RWPE2 (cell line): ENCODE data around the gene CEP192.

ENCODE experiments used
- ATAC-seq: fragments of 200-7000 bp; cut with Tn5 transposase; 3 replicates; pipeline ENCODE4 v1.9.1; 2021; ENCODE audit warnings: low read depth
- DNase-seq: peaks from one replicate; pipeline ENCODE4 v3.0.0-alpha.2; 2020; ENCODE audit warnings: low spot score
- H3K27ac ChIP-seq: fragments of 450-650 bp; 2 replicates; pipeline ENCODE4 v1.5.1; 2017; ENCODE audit warnings: mild to moderate bottlenecking; ENCODE audit not compliant: poor library complexity, severe bottlenecking
- H3K27me3 ChIP-seq: fragments of 250-450 bp; sonication (Bioruptor Pico); 2 replicates; pipeline ENCODE4 v1.5.1; 2021; ENCODE audit warnings: mild to moderate bottlenecking, moderate library complexity; ENCODE audit not compliant: insufficient read depth, poor library complexity, severe bottlenecking
- H3K36me3 ChIP-seq: fragments of 250-450 bp; sonication (Bioruptor Pico); 2 replicates; pipeline ENCODE4 v1.5.1; 2020; ENCODE audit warnings: low read depth, mild to moderate bottlenecking, moderate library complexity
- H3K4me1 ChIP-seq: fragments of 250-450 bp; sonication (Bioruptor Pico); 2 replicates; pipeline ENCODE4 v1.5.1; 2021; ENCODE audit warnings: mild to moderate bottlenecking, moderate library complexity; ENCODE audit not compliant: insufficient read depth, poor library complexity, severe bottlenecking
- H3K4me3 ChIP-seq: fragments of 250-450 bp; sonication (Bioruptor Pico); 2 replicates; pipeline ENCODE4 v1.5.1; 2021; ENCODE audit warnings: mild to moderate bottlenecking, moderate library complexity; ENCODE audit not compliant: severe bottlenecking
- H3K9me3 ChIP-seq: fragments of 250-450 bp; sonication (Bioruptor Pico); 2 replicates; pipeline ENCODE4 v1.5.1; 2021; ENCODE audit warnings: mild to moderate bottlenecking, moderate library complexity; ENCODE audit not compliant: severe bottlenecking
- TF ChIP-seq, protein P1 (sequence below): fragments of 450-650 bp; IDR thresholded peaks from one replicate; pipeline ENCODE4 v1.5.1; 2017; ENCODE audit warnings: mild to moderate bottlenecking, moderate library complexity; ENCODE audit not compliant: poor library complexity, severe bottlenecking

Gene CEP192

GRCh38 chr18:12947285-12948049 is 43.7 kb upstream of the CEP192 start, which contains the start of gene SEH1L:
Gene SEH1L, plus strand, starts transcription at chr18:12948011. Its CDS starts 111 bp downstream, at chr18:12948122.
- Histone ChIP-seq H3K9me3 (no peaks in the 10 kb centered on the region), H3K27ac (peak within 1 kb of the TSS; percentile 94), H3K27me3 (no peaks in the 10 kb centered on the region), H3K4me1 (peaks cover 16% of the 10 kb centered on the region), H3K36me3 (peaks cover 31% of the 10 kb centered on the region), H3K4me3 (peak within 1 kb of the TSS; percentile 82)
- TF ChIP-seq, protein P1, sequence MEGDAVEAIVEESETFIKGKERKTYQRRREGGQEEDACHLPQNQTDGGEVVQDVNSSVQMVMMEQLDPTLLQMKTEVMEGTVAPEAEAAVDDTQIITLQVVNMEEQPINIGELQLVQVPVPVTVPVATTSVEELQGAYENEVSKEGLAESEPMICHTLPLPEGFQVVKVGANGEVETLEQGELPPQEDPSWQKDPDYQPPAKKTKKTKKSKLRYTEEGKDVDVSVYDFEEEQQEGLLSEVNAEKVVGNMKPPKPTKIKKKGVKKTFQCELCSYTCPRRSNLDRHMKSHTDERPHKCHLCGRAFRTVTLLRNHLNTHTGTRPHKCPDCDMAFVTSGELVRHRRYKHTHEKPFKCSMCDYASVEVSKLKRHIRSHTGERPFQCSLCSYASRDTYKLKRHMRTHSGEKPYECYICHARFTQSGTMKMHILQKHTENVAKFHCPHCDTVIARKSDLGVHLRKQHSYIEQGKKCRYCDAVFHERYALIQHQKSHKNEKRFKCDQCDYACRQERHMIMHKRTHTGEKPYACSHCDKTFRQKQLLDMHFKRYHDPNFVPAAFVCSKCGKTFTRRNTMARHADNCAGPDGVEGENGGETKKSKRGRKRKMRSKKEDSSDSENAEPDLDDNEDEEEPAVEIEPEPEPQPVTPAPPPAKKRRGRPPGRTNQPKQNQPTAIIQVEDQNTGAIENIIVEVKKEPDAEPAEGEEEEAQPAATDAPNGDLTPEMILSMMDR: no peak
- ATAC-seq (peak; percentile 79), DNase-seq (peak; percentile 99)

- H3K4me1 ChIP-seq: peaks cover 16% of the 10 kb centered on the region
- TF ChIP-seq, protein P1: no peak
- peak overlapping the region; percentile 94 for H3K27ac ChIP-seq
- peak; percentile 97 for DNase-seq
- ATAC-seq: peak; percentile 83
- peak overlapping the region; percentile 82 for H3K4me3 ChIP-seq
- H3K9me3 ChIP-seq: no peaks in the 10 kb centered on the region
- H3K36me3 ChIP-seq: peaks cover 36% of the 10 kb centered on the region
- no peaks in the 10 kb centered on the region for H3K27me3 ChIP-seq
These were observed 42.9 kb upstream of the CEP192 start for GRCh38 chr18:12948050-12948804.

DNA sequence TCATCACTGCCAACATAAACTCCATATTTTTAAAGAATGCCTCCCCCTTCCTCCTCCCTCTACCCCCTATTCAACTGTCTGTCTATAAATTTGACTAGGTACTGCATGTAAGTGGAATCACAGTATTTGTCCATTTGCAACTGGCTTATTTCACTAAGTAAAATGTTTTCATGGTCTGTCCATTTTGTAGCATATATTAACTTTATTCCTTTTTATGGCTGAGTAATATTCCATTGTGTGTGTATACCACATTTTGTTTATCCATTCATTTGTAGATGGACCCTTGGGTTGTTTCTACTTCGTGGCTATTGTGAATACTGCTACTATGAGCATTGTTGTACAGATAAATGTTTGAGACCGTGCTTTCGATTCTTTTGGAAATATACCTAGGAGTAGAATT is 32.7 kb upstream of the CEP192 start:
- TF ChIP-seq, protein P1: no peak
- peaks cover 74% of the 10 kb centered on the region for H3K36me3 ChIP-seq

GRCh38 chr18:12960395-12960794 is 30.8 kb upstream of the CEP192 start:
- TF ChIP-seq, protein P1: no peak
- H3K36me3 ChIP-seq: peaks cover 71% of the 10 kb centered on the region
- no peaks in the 10 kb centered on the region for H3K27me3 ChIP-seq
- no peaks in the 10 kb centered on the region for H3K4me1 ChIP-seq
- no peak overlapping the region for H3K27ac ChIP-seq
- no peaks in the 10 kb centered on the region for H3K9me3 ChIP-seq
- ATAC-seq (no peak), DNase-seq (no peak)
- H3K4me3 ChIP-seq: no peak overlapping the region

More for the DNA sequence above, 32.7 kb upstream of the CEP192 start:
- no peaks in the 10 kb centered on the region for H3K27me3 ChIP-seq
- no peak for ATAC-seq
- no peak overlapping the region for H3K27ac ChIP-seq
- H3K4me3 ChIP-seq: no peak overlapping the region
- H3K9me3 ChIP-seq: no peaks in the 10 kb centered on the region
- DNase-seq: no peak
- H3K4me1 ChIP-seq: no peaks in the 10 kb centered on the region
